ENCODE measurements around the gene ATP11A.
A peak's percentile ranks its signal among the peaks of the same experiment; 100 is the strongest.

The ATP11A gene

DNA sequence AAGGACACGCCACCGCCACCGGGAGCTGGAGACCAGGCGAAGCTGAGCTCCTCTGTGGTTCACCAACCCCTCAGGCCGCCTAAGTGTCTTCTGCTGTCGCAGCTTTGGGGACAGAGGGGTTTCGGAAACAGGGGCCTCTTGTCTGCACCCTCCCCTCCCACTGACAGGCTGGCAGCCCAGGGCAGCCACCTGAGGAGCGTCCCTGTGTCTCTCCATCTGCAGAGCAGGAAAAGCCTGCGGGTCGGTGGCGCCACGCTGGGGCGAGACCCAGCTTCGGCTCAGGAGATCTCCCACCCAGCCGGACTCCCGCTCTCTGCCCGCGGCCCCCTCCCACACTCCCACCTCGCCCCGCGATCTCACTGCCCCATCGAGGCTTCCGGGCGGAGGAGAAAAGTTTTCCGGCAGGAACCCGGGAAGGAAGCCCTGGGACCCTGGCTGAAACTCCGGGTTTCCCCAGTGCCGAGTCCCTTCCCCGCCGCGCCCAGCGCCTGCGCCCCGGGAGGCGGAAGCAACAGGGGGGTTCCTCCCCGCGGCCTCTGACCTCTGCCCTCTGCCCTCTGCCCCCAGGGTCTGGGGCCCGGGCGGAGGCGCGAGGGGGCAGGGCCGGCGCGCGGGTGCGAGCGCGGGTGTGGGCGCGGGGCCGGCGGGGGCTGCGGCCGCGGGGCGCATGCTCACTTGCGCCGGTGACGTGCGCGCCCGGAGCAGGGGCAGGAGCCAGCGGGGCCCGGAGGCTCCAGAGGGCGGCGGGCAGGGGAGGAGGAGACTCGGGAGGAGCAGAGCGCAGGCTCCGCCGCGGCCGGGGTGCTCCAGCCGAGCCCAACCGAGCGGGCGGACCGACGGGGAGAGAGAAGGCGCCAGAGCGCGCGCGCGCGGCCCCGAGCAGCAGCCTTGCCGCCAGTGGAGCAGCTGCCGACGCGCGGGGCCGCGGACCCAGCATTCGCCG, at the start of gene ATP11A:
ATP11A (plus strand) TSS at position 736 of the 943 bp plus-strand sequence. CDS start 379 bp downstream, outside the sequence.
- peak; percentile 79 for DNase-seq

GRCh38 chr13:112641456-112642089, 48.3 kb upstream of the ATP11A start:
- DNase-seq = no peak

DNA sequence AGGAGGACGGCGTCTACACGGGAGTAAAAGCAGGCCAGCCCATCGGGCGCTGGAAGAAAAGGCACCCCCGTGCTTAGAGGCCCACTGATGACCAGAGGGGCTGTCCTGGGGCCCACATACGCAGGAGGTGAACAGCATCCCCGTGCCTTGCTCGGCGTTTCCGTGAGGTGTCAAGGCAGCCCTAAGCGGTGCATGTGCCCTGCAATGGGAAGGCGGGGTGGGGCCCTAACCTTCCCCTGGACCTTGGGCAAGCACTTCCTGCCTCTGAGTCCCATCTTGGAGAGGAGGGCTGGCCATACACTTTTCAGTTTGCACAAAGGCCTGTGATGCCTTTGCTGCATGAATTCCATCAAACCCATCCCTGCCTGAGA, 47.8 kb upstream of the ATP11A start:
- DNase-seq = no peak

DNA sequence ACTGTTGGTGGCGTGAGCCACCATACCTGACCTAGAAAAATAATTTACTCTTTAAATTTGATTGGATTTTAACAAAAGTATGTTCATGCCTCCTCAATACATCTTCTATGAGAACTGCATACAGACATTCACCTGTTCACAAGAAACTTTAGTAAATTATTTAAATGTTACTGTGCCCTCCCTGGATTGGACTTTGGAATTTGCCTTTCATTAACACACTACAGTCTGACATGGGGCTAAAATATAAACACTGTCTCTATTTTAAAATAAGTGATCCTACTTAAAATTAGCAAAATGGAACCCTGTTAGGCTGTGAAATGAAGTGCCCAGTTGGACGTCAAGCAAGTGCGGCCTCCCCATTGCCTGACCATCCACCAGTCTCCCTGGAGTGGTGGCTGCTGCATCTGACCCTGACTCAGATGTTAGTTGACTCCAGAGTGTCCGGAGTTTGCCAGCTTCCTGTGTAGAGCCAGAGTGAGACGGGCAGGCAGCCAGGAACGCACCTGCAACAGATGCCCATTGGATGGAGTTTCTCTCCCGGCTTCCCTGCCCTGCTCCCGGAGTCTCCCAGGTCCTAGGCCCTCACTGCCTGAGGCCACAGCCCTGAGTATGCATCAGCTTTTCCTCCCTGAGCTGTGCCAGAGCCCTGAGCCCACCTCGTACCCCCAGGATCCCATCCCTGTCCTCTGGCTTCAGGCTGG, 45.9 kb upstream of the ATP11A start:
- DNase-seq = no peak

GRCh38 chr13:112645327-112645914, 44.4 kb upstream of the ATP11A start:
- DNase-seq = no peak

GRCh38 chr13:112647256-112647655, 42.6 kb upstream of the ATP11A start:
- no peak for DNase-seq

DNA sequence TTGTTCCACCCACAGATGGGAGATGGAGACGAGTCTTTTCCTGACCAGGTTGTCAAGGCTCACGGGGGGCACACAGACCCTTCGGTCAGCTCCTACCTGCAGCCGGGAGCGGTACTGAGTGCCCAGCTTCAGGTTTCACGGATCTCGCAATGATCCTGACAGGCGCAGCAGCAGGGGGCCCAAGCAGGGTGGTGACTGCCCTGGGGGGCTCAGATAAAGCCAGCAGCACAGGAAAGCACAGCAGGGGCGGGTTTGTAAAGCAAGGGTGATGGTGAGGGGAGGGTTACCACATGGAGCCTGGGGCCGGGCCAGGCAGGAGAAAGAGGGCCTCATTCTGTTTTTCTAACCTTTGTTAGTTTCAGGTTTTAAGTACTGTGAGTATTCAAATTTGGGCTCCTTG, 41.7 kb upstream of the ATP11A start:
- no peak for DNase-seq

GRCh38 chr13:112648966-112649690, 40.7 kb upstream of the ATP11A start:
- DNase-seq = no peak

DNA sequence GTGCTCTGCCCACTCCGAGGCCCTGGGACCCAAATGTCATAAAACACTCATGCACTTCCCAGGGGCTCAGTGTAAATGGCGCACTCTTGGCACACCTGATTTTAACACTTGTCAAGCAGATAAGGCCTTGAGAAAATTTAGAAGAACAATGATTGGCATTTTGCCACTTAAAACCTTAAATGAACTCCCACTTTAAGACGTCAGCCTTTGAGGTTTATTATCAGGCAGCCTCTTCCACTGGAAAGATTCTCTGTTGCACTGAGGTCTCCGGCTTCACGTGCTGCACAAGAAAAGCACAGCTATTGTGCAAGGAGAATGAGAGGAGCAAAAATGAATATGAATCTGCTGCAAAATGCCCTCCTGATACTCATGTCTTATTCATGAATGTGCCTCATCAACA, 38.5 kb upstream of the ATP11A start:
- no peak for DNase-seq

DNA sequence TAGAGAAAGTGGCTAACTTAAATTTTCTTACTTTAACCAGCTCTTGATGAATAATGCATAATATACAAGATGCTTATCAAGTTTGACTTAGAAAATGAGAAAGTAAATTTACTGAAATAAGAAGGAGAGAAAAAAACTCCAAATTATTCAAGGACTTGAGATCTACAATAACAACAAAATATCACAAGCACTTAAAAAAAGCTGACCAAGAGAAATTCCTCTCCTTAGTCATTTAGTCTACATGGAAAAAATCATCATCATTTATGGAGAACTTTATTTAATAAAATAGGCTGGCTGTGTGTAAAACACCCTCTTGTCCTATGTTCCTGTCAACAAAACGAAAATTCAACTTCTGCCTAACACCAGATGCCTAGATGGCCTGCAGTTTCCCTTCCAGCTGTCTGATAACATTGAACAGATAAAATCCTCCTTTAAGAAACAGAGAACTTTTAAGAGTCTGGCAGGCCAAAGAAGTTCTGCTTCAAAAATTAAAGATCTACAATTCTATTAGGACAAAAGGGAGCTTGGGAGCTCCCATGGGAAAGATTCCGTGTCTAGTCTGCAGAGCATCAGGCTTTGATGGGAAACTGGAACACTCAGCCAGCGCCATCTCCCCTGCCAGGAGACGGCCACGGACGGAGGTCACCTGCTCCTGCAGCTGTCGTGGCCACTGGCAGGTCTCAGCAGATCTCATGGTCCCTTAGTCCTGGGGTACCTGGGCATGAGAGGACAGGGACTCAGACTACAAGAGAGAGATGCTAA, 37.9 kb upstream of the ATP11A start:
- no peak for DNase-seq

DNA sequence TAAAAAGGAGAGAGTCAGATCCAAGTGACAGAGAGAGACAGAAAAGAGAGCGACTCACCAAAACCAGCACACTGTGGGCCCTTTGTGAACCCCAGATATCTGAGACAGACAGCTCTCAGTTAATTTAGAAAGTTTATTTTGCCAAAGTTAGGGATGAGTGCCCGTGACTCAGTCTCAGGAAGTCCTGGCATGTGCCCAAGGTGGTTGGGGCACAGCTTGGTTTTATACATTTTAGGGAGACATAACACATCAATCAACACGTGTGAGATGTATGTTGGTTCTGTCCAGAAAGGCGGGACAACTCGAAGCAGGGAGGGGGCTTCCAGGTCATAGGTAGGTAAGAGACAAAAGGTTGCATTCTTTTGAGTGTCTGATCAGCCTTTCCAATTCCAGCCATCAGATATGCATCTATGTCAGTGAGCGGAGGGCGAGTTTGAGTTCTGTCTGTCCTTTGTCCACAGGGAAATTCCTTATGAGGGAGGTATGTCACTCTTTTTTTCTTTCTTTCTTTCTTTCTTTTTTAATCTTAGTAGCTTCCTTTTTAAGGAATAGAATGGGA, 37.2 kb upstream of the ATP11A start:
- no peak for DNase-seq

DNA sequence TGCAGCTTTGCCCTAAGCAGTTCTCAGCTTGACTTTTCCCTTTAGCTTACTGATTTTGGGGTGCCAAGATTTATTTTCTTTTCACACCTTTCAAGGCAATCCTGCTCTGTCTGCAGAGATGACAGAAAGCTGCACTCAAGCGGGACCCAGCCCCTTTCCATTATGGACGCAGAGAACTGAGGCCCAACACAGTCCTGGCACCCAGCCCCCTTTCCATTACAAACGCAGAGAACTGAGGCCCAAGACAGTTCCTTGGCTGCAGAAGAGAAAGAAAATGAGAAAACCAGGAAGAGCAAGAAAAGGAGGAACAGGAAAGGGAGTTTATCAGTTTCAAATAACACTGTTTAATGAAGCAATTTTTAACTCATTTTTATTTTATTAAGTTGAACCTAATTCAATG, 36.8 kb upstream of the ATP11A start:
- DNase-seq = no peak

DNA sequence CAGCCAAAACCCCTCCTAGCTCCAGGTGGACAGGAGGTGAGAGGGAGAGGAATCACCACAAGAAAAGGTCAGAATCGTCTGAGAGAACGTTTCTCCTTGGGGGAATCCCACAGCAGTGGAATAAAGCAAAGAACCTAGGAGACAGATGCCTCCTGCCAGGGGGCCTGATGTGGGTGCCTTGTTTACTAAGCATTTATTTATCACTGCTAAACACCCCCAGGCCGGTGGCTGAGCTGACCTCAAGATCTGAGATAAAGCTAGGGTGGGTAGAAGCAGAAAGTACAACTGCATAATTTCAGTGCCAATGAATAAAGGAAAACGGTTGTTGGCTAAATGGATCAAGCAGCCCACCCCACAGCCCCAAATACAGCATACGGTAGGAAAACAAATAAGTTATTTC, 33.9 kb upstream of the ATP11A start:
- no peak for DNase-seq

DNA sequence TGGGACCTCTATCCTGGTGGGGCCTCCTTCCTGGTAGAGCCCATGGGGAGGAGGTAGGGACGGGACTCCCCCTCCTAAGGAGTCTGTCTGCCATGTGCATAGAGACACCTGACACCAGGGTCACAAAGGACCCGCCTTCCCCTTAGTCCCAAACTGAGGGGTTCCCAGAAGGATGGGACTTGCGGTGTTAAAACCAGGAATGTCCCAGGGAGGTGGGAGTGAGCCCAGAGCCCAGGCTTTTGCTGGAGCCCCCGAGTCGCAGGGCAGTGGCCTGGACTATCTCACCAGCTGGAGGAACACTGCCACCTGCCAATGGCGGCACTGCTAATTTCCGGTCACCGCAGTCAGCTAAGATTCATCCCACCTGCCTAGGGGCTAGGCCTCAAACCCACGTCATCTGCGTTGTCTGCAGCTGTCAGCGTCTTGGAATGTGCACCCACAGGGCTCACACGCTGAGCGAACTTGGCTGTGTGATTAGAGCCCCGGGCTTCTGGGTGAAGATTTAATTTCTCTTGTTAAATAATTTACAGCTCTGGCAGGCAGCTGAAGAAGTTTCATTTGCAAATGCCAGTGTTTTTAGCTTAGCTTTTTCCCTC, 31.9 kb upstream of the ATP11A start:
- no peak for DNase-seq

- no peak for DNase-seq
These were observed 31.0 kb upstream of the ATP11A start for GRCh38 chr13:112658808-112659207.

- DNase-seq = no peak
These were observed 28.5 kb upstream of the ATP11A start for GRCh38 chr13:112661291-112661690.

DNA sequence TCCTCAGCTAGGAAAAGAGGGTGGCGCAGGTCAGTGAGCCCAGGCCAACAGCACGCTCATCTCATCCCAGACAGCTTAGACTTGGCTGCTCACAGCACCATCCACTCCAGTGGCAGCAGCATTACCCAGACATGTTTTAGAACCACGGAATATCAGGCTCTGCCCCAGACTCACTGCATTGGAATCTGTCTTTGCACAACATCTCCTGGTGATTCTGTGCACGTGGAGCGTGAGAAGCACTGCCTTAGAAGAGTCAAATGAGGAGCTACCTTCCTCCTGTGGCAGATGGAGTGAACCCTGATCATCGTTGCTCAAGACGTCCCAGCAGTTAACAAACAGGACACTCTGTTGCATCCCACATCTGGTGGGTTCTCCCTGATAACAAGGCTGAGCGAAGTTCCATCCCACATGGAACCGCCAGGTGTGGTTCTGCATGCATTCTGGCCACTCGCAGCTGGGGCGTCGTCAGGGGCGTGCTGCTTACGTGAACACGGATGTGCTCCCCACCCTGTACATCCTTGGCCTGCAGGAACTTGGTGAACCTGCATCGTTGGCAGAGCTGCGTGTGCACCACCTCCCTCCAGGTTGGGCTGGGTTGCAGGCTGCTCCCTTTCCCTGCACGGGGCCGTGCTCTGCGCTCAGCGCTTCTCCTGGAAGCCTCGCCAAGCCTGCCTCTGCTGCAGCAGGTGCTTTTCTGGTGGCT, 25.2 kb upstream of the ATP11A start:
- no peak for DNase-seq

DNA sequence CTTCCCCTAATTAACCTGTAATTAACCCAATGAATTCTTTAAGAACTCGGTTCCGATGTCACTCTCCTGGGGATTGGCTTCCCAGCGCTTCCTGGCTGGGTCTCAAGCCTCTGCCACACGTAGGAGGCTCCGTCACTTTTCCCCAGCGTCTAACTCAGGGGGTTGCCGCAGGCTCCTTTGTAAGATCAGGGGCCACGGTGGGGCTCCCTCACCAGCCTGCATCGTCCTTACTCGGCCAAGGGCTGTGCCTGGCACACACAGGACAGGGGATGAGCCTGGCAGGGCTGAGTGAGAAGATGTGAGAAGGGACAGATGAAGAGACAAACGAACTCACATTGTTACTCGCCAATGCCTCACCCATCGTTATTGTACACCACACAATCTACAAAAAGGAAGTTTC, 20.9 kb upstream of the ATP11A start:
- DNase-seq = no peak

DNA sequence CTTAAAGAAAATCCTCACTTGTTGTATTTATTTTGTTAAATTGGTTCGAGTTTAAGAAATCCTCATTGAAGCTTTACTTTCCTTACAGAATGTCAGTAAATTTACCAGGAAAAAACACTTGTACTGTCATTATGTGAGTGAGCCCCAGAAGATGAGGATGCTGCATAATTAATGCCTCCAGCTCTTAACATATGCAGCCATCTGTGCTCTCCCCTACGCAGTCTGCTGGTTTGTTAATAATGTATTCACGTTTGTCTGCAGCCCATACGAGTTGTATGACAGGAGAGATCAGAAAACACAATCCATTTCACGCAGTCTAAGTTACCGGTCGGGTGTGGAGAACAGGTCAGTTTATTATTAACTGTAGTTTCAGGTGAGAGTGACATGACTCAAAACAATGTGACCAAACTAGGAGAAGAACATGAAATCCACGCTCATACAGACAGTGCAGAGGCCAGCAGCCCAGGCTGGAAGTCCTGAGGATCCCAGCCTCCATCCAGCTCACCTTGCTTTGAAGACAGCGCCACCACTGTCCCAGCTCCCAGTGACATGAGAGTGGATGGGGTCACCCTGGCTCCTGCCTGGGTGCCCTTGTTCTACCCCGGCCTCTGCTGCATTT, 19.8 kb upstream of the ATP11A start:
- DNase-seq = peak; percentile 90

DNA sequence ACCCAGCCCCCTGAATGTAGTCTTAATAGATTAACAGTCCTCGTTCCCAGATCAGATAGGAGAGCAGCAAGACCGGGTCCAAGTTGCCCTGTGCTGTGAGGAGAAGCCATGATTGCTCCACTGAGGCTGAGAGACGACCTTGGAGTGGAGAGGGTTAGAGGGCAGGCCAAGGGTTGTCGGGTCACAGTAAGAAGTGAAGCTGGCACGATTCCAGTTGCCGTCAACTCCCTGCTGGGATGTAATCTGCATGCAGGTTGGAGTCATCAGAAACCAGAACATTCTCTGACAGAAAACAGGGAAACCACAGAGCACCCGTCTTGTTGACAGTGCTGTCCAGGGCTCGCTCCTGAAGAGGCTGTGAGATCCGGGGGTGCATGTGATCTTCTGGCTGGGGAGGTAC, 19.0 kb upstream of the ATP11A start:
- no peak for DNase-seq
